NB4 (cell line): ENCODE results near the gene CHI3L1.

Source experiments
- DNase-seq: peaks from one replicate; pipeline ENCODE4 v3.0.0; 2010; ENCODE audit warnings: low read depth
- H3K4me3 ChIP-seq: one replicate; pipeline ENCODE4 v1.5.1; 2011; ENCODE audit warnings: mild to moderate bottlenecking, low read depth, low read length, moderate library complexity
- MYC ChIP-seq: IDR thresholded peaks from 2 replicates; pipeline ENCODE4 v1.6.1; 2011; ENCODE audit warnings: low read depth, low read length
- POLR2A ChIP-seq: IDR thresholded peaks from 2 replicates; pipeline ENCODE4 v1.6.1; 2011; ENCODE audit warnings: mild to moderate bottlenecking; ENCODE audit not compliant: insufficient read length; ENCODE audit errors: extremely low read depth
- TF ChIP-seq, protein P1 (sequence below): IDR thresholded peaks from 2 replicates; pipeline ENCODE4 v1.6.1; 2011; ENCODE audit warnings: low read depth, low read length
- TF ChIP-seq, protein P2 (sequence below): IDR thresholded peaks from one replicate; pipeline ENCODE4 v1.5.1; 2012; ENCODE audit warnings: low read depth, low read length

CHI3L1 gene

DNA sequence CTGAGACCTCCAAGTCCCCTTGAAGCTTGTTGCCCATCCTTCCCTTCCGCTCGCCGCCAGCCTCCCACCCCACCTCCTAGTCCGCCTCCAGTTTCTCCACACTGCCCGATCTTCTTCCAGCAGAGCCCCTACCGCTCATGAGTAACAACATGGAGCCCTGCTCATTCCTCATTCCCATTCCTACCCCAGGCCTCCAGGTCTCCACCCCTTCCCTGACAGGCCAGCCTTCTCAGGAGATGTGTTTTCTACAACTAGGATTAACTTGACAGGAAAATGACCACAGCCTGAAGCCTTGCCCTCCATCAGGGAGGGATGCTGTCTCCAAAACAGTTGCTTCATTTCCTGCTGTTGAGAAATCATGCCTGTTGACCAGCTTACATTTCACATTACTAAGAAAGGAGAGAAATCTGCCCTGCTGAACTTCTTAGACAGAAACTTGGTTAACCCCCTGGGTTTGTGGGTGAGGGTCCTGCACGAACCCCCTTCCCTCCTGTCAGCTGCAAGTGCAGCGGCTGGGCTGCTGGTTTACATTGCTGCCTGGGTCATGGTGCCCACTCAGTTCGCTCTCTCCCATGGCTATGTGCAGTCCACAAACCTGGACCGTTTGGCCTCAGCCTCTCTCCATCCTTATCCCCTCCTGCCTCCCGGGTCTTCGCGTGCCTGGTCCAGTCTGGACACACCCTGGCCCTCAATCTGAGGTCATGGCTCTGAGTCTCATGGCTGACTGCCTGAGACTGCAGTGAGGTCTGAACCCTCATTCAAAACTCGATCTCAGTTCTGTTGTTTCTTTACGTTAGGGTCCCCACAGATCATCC lies 16.1 kb upstream of the CHI3L1 start:
- DNase-seq = peak; percentile 90
- no peak overlapping the region for H3K4me3 ChIP-seq
- TF ChIP-seq MYC = no peak
- TF ChIP-seq, protein P1, sequence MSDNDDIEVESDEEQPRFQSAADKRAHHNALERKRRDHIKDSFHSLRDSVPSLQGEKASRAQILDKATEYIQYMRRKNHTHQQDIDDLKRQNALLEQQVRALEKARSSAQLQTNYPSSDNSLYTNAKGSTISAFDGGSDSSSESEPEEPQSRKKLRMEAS = no peak
- TF ChIP-seq, protein P2, sequence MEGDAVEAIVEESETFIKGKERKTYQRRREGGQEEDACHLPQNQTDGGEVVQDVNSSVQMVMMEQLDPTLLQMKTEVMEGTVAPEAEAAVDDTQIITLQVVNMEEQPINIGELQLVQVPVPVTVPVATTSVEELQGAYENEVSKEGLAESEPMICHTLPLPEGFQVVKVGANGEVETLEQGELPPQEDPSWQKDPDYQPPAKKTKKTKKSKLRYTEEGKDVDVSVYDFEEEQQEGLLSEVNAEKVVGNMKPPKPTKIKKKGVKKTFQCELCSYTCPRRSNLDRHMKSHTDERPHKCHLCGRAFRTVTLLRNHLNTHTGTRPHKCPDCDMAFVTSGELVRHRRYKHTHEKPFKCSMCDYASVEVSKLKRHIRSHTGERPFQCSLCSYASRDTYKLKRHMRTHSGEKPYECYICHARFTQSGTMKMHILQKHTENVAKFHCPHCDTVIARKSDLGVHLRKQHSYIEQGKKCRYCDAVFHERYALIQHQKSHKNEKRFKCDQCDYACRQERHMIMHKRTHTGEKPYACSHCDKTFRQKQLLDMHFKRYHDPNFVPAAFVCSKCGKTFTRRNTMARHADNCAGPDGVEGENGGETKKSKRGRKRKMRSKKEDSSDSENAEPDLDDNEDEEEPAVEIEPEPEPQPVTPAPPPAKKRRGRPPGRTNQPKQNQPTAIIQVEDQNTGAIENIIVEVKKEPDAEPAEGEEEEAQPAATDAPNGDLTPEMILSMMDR = no peak

DNA sequence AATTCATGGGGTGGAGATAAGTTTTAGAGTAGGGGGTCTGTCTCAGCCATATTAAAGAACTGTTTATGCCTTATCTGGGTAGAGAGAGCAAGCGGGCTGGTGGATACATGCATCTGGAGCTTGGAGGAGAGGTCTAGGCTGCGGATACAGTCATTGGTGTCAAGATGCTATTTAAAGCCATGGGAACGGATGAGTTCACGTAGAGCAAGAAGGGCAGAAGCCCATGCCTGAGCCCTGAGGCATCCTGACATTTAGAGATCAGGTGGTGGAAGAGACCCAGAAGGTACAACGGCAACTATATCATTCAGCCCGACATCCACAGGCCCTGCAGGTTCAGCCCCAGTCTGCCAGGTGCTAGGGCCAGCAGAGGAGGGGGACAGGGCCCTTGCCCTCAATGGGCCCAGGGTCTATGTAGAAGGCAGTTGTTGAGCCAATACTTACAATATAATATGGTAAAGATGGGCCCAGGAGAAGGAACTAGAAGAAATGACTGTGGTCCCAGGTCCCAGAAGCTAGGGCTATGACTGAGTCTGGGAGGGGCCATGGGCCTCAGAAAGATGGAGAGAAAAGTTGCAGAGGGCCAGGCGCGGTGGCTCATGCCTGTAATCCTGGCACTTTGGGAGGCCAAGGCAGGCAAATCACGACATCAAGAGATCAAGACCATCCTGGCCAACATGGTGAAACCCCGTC lies 15.2 kb upstream of the CHI3L1 start:
- no peak for DNase-seq
- no peak overlapping the region for H3K4me3 ChIP-seq
- TF ChIP-seq, protein P2 = no peak
- TF ChIP-seq POLR2A = no peak

DNA sequence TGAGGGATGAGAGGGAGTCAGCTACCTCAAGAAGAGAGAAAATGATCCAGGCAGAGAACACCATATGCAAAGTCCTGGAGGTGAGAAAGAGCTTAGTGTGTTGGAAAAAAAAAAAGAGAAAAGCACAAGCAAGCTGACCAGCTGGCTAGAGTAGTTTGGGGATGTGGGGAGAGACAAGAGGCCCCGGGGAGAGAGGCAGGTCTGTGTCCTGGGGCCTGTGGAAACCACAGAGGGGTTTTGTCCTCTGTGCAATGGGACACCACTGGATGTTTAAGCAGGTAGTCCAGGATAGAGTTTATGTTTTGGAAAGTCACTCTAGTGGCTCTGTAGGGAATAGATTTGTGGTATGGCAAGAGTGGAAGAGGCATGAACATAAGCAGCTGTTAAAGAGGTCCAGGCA lies 14.4 kb upstream of the CHI3L1 start:
- no peak overlapping the region for H3K4me3 ChIP-seq
- peak; percentile 63 for DNase-seq
- TF ChIP-seq POLR2A (no peak), MYC (no peak)
- TF ChIP-seq, protein P2 = no peak
- TF ChIP-seq, protein P1 = no peak

DNA sequence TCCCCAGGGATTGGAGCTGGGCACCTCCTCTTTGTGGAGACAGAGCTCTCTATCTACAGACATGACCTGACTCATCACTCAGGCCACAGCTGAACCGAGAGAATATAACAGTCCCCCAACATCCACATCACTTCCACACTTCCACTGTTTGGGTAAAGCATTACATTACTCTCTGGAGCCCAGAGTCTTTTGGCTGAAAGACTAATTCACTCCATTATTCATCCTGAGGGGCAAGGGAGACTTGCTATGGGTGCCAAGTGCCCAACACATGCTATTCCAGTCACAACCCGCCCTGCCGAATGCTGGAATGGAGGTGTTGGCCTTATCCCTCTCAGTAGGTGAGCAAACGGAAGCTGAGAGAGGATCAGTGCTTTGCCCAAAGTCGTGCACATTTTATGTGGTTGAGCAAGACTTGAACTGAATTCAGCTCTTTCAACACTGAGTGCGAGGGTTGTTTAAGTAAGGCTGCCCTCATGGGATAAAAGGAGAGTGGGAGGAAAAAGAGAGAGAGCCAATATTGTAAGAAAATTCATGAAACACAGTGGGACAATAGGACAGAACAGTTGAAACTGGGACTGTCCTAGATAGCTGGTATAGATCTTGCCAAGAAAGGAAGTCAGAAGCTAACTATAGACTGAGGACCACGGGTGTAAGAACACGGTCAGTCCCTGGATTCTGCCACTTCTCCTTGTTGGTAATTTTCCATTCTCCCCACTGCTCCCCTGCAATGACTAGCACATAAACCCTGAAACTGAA lies 13.5 kb upstream of the CHI3L1 start:
- H3K4me3 ChIP-seq = no peak overlapping the region
- TF ChIP-seq, protein P2 = no peak
- TF ChIP-seq, protein P1 = 0 out of 2 replicates have a peak, but pooled peaks have one; percentile 19
- TF ChIP-seq POLR2A (no peak), MYC (no peak)
- DNase-seq = peak; percentile 93

DNA sequence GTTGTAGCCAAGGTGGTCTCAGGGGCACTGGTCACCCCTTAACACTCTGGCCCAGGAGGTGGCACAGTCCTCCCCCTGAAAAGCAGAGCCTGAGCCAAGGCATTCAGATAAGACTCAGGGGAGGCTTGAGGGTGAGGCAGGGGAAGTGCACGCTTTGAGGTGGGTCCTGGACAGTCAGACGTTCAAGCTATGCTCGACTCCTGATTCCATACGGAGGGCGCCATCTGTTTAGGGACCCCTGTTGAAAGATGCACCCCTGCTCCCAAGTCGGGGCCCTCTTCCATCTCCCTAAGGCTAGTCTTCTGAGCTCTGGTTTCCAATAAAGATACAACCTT lies 12.9 kb upstream of the CHI3L1 start:
- DNase-seq = no peak
- H3K4me3 ChIP-seq = no peak overlapping the region
- TF ChIP-seq, protein P2 = no peak
- TF ChIP-seq, protein P1 = no peak
- TF ChIP-seq POLR2A (no peak), MYC (0 out of 2 replicates have a peak, but pooled peaks have one; percentile 4)
